GM18519 (cell line): Measurements from ENCODE around the gene TWIST2.

Experiments
- ATAC-seq: cut with Tn5 transposase; IDR thresholded peaks from one replicate; pipeline ENCODE4 v1.9.1; 2021; ENCODE audit warnings: mild to moderate bottlenecking, moderate library complexity; ENCODE audit not compliant: unreplicated experiment, low FRiP score

TWIST2 gene

GRCh38 chr2:238886453-238887094, 38.7 kb downstream of the TWIST2 start:
- ATAC-seq, result no peak

- no peak for ATAC-seq
Observed at GRCh38 chr2:238887616-238888015, 39.7 kb downstream of the TWIST2 start.

GRCh38 chr2:238888781-238889180, 40.9 kb downstream of the TWIST2 start:
- ATAC-seq, result no peak

- ATAC-seq, result no peak
Observed at GRCh38 chr2:238890131-238890530, 42.2 kb downstream of the TWIST2 start.

GRCh38 chr2:238890618-238891456, 43.0 kb downstream of the TWIST2 start:
- no peak for ATAC-seq

- no peak for ATAC-seq
Observed at GRCh38 chr2:238891457-238892203, 43.7 kb downstream of the TWIST2 start.

GRCh38 chr2:238892204-238892500, 44.3 kb downstream of the TWIST2 start:
- ATAC-seq, result no peak

GRCh38 chr2:238892796-238893195, 44.9 kb downstream of the TWIST2 start:
- no peak for ATAC-seq

- no peak for ATAC-seq
Observed at GRCh38 chr2:238893349-238894000, 45.6 kb downstream of the TWIST2 start.

GRCh38 chr2:238894226-238894949, 46.5 kb downstream of the TWIST2 start:
- ATAC-seq, result no peak

- ATAC-seq, result no peak
Observed at GRCh38 chr2:238894950-238895298, 47.0 kb downstream of the TWIST2 start.

- ATAC-seq, result no peak
Observed at GRCh38 chr2:238895361-238895882, 47.5 kb downstream of the TWIST2 start.

GRCh38 chr2:238895891-238896600, 48.2 kb downstream of the TWIST2 start:
- no peak for ATAC-seq

GRCh38 chr2:238896641-238897040, 48.8 kb downstream of the TWIST2 start:
- ATAC-seq, result no peak

- ATAC-seq, result no peak
Observed at GRCh38 chr2:238897122-238897880, 49.4 kb downstream of the TWIST2 start.

- no peak for ATAC-seq
Observed at GRCh38 chr2:238897911-238898311, 50.0 kb downstream of the TWIST2 start.

GRCh38 chr2:238898534-238899281, 50.8 kb downstream of the TWIST2 start:
- no peak for ATAC-seq

- no peak for ATAC-seq
Observed at GRCh38 chr2:238899386-238899785, 51.5 kb downstream of the TWIST2 start.
